Measurements from ENCODE around the gene FGFR1OP2.

GRCh38 chr12:27014859-27015729 is 76.8 kb downstream of the FGFR1OP2 start:
- TF ChIP-seq PPARA (CRISPR knock-in tag; IDR thresholded peaks at IDR 0.05; ENCODE audit: borderline replicate concordance) (no peak), ISL1 (CRISPR knock-in tag; IDR thresholded peaks at IDR 0.05) (no peak), ZNF565 (CRISPR knock-in tag; conservative IDR thresholded peaks at IDR 0.05; ENCODE audit: low read depth) (no peak)

Measured in SK-N-SH treated with all-trans-retinoic acid at 6 μM for 48 hours (cell line).